ENCODE measurements around the gene TRIP12.
"Not testable (repeated sequence)": the region's sequence is repeated elsewhere in the genome, so short reads cannot be mapped to it uniquely, and the experiment has no call there.

The TRIP12 gene

GRCh38 chr2:229925201-229925600, 3.4 kb upstream of the TRIP12 start:
- H3K27me3 ChIP-seq (ENCODE audit: insufficient read depth, low read length, poor library complexity, severe bottlenecking), result no peaks in the 10 kb centered on the region
- H3K4me1 ChIP-seq (ENCODE audit: insufficient read depth, low read length, poor library complexity, severe bottlenecking), result peaks cover 17% of the 10 kb centered on the region
- no peaks in the 10 kb centered on the region for H3F3A ChIP-seq (ENCODE audit: low read depth)
- no peak overlapping the region for H3K4me3 ChIP-seq (ENCODE audit: low read length, poor library complexity, severe bottlenecking)
- H3K9me2 ChIP-seq (replicated peaks; ENCODE audit: low read depth, low read length), result no peaks in the 10 kb centered on the region
- no peak overlapping the region for H3K9ac ChIP-seq (ENCODE audit: low read depth, low read length, poor library complexity, severe bottlenecking)
- no peaks in the 10 kb centered on the region for H3K9me3 ChIP-seq (ENCODE audit: insufficient read depth, low read depth, low read length)
- H3K36me3 ChIP-seq (ENCODE audit: insufficient read depth, low read length), result no peaks in the 10 kb centered on the region
- H3K4me2 ChIP-seq (ENCODE audit: low read depth, low read length, poor library complexity, severe bottlenecking), result peak overlapping the region; percentile 49
- H2AFZ ChIP-seq (ENCODE audit: low read length), result no peak overlapping the region
- peaks cover 10% of the 10 kb centered on the region for H4K20me1 ChIP-seq (ENCODE audit: insufficient read depth, low read length, poor library complexity, severe bottlenecking)
- TF ChIP-seq CTCF (conservative IDR thresholded peaks at IDR 0.05; ENCODE audit: low read length), result no peak
- TF ChIP-seq EZH2phosphoT487 (IDR thresholded peaks at IDR 0.05; ENCODE audit: borderline replicate concordance), result no peak
- peaks cover 22% of the 10 kb centered on the region for H3K79me2 ChIP-seq (ENCODE audit: insufficient read depth, low read length)

- Histone ChIP-seq H4K20me1 (ENCODE audit: insufficient read depth, low read length, poor library complexity, severe bottlenecking) (peaks cover 16% of the 10 kb centered on the region), H3K79me2 (ENCODE audit: insufficient read depth, low read length) (peaks cover 29% of the 10 kb centered on the region), H3K4me1 (ENCODE audit: insufficient read depth, low read length, poor library complexity, severe bottlenecking) (peaks cover 23% of the 10 kb centered on the region)
- H3K4me2 ChIP-seq (ENCODE audit: low read depth, low read length, poor library complexity, severe bottlenecking); H3K9me3 ChIP-seq (ENCODE audit: insufficient read depth, low read depth, low read length); H3K4me3 ChIP-seq (ENCODE audit: low read length, poor library complexity, severe bottlenecking); H2AFZ ChIP-seq (ENCODE audit: low read length); H3K27me3 ChIP-seq (ENCODE audit: insufficient read depth, low read length, poor library complexity, severe bottlenecking); H3F3A ChIP-seq (ENCODE audit: low read depth); H3K9ac ChIP-seq (ENCODE audit: low read depth, low read length, poor library complexity, severe bottlenecking); H3K9me2 ChIP-seq (replicated peaks; ENCODE audit: low read depth, low read length); H3K36me3 ChIP-seq (ENCODE audit: insufficient read depth, low read length): not testable (repeated sequence)
These were observed 2.7 kb upstream of the TRIP12 start for GRCh38 chr2:229924541-229924940.

GRCh38 chr2:229922449-229923386, 909 bp upstream of the TRIP12 start, which contains the start of gene FBXO36:
Gene FBXO36, plus strand, starts transcription at chr2:229922503. Its CDS starts 11 bp downstream, at chr2:229922514.
- Histone ChIP-seq H3K4me3 (ENCODE audit: low read length, poor library complexity, severe bottlenecking) (peak within 1 kb of the TSS; percentile 85), H3K9me2 (replicated peaks; ENCODE audit: low read depth, low read length) (no peaks in the 10 kb centered on the region), H3K79me2 (ENCODE audit: insufficient read depth, low read length) (peaks cover 47% of the 10 kb centered on the region), H3K4me1 (ENCODE audit: insufficient read depth, low read length, poor library complexity, severe bottlenecking) (peaks cover 40% of the 10 kb centered on the region), H3K36me3 (ENCODE audit: insufficient read depth, low read length) (no peaks in the 10 kb centered on the region), H3K9me3 (ENCODE audit: insufficient read depth, low read depth, low read length) (no peaks in the 10 kb centered on the region), H3K27me3 (ENCODE audit: insufficient read depth, low read length, poor library complexity, severe bottlenecking) (no peaks in the 10 kb centered on the region), H3K4me2 (ENCODE audit: low read depth, low read length, poor library complexity, severe bottlenecking) (peak within 1 kb of the TSS; percentile 99), H3F3A (ENCODE audit: low read depth) (no peaks in the 10 kb centered on the region), H4K20me1 (ENCODE audit: insufficient read depth, low read length, poor library complexity, severe bottlenecking) (peaks cover 34% of the 10 kb centered on the region), H3K9ac (ENCODE audit: low read depth, low read length, poor library complexity, severe bottlenecking) (peak within 1 kb of the TSS; percentile 83), H2AFZ (ENCODE audit: low read length) (peak within 1 kb of the TSS; percentile 99)
- no peak for TF ChIP-seq CTCF (conservative IDR thresholded peaks at IDR 0.05; ENCODE audit: low read length)

Measured in Loucy (cell line).